ENCODE measurements around the gene SUN1.

DNA sequence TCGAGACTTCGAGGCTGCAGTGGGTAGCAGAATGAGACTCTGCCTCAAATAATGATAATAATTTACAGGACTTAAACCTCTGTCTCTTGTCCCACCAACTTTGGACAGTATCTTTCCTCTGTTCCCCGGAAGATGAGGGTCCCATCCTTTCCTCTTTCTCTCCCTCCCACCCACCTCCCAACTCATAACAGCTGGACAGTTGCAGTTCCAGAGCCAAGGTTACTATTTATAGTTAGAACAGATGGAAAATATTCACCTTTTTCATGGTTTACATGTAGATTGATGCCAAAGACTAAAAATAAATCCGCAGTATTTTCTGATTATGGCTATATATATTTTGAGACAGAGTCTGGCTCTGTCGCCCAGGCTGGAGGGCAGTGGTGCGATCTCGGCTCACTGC is 31.6 kb upstream of the SUN1 start:
- TF ChIP-seq, protein P1, sequence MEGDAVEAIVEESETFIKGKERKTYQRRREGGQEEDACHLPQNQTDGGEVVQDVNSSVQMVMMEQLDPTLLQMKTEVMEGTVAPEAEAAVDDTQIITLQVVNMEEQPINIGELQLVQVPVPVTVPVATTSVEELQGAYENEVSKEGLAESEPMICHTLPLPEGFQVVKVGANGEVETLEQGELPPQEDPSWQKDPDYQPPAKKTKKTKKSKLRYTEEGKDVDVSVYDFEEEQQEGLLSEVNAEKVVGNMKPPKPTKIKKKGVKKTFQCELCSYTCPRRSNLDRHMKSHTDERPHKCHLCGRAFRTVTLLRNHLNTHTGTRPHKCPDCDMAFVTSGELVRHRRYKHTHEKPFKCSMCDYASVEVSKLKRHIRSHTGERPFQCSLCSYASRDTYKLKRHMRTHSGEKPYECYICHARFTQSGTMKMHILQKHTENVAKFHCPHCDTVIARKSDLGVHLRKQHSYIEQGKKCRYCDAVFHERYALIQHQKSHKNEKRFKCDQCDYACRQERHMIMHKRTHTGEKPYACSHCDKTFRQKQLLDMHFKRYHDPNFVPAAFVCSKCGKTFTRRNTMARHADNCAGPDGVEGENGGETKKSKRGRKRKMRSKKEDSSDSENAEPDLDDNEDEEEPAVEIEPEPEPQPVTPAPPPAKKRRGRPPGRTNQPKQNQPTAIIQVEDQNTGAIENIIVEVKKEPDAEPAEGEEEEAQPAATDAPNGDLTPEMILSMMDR (IDR thresholded peaks at IDR 0.05; ENCODE audit: low read length), result no peak
- TF ChIP-seq EZH2 (optimal IDR thresholded peaks at IDR 0.05; ENCODE audit: low read depth, low read length) (no peak), EZH2phosphoT487 (IDR thresholded peaks at IDR 0.05; ENCODE audit: low read length) (no peak)
